ENCODE results near the gene MAGOHB. TPM values are rescaled to one million over a fixed set of nuclear protein-coding genes. Genes with fewer than 3 reads are reported as not detected.

MAGOHB gene
- total and polyA plus RNA-seq, 2 of the 13 experiments (the other 11 are each of a cell fraction or from before 2014, with no cell fraction given) = 7.0 to 49.8 TPM

- ChIA-PET POLR2A (no interaction called here), CTCF (ENCODE audit: low intra/inter-chr PET ratio, low total read pairs) (no interaction called here)
- no peaks in the 10 kb centered on the region for H3K4me1 ChIP-seq (ENCODE audit: insufficient read depth, low read length)
- H3K4me2 ChIP-seq (ENCODE audit: low read depth, low read length) = no peak overlapping the region
- in situ Hi-C loops (cut with HindIII; ENCODE audit: extremely low pct_ligation_motif_present, low pct_unique_long_range_greater_than_20kb) = no loop called here
- DNase-seq (ENCODE audit: low spot score) (no peak), ATAC-seq (no peak), FAIRE-seq (no peak)
- intact Hi-C loops (cut with micrococcal nuclease; ENCODE audit: unreplicated experiment) = no loop called here
- no peaks in the 10 kb centered on the region for H3K79me2 ChIP-seq (ENCODE audit: insufficient read depth, low read length)
- no peak overlapping the region for H3K27ac ChIP-seq (ENCODE audit: extremely low read length, insufficient read depth, low read length)
- no peak overlapping the region for H2AFZ ChIP-seq (ENCODE audit: low read length)
- H3K9me3 ChIP-seq (ENCODE audit: low read length) = 0 out of 2 replicates have a peak, but pooled peaks cover 8% of the 10 kb centered on the region
- no peaks in the 10 kb centered on the region for H3K27me3 ChIP-seq (ENCODE audit: control insufficient read depth in 1 of 2, insufficient read depth in 2 of 2, low read length in 2 of 2)
- no peak overlapping the region for H3K9ac ChIP-seq (ENCODE audit: insufficient read depth, low read depth, low read length)
- BruUV-seq (replicated peaks) = no TSS peak
- no peaks in the 10 kb centered on the region for H3K36me3 ChIP-seq (replicated peaks in 1 of 2; ENCODE audit: control insufficient read depth in 1 of 2, insufficient read depth in 2 of 2, low read length in 2 of 2)
- H4K20me1 ChIP-seq (ENCODE audit: insufficient read depth, low read length) = no peaks in the 10 kb centered on the region
- no peak overlapping the region for H3K4me3 ChIP-seq (replicated peaks in 1 of 3; ENCODE audit: insufficient read depth in 1 of 3, low read depth in 2 of 3, low read length in 3 of 3)
- no peak for TF ChIP-seq SMAD1 (CRISPR knock-in tag; IDR thresholded peaks at IDR 0.05; ENCODE audit: borderline replicate concordance, low read depth)
- TF ChIP-seq, protein P1, sequence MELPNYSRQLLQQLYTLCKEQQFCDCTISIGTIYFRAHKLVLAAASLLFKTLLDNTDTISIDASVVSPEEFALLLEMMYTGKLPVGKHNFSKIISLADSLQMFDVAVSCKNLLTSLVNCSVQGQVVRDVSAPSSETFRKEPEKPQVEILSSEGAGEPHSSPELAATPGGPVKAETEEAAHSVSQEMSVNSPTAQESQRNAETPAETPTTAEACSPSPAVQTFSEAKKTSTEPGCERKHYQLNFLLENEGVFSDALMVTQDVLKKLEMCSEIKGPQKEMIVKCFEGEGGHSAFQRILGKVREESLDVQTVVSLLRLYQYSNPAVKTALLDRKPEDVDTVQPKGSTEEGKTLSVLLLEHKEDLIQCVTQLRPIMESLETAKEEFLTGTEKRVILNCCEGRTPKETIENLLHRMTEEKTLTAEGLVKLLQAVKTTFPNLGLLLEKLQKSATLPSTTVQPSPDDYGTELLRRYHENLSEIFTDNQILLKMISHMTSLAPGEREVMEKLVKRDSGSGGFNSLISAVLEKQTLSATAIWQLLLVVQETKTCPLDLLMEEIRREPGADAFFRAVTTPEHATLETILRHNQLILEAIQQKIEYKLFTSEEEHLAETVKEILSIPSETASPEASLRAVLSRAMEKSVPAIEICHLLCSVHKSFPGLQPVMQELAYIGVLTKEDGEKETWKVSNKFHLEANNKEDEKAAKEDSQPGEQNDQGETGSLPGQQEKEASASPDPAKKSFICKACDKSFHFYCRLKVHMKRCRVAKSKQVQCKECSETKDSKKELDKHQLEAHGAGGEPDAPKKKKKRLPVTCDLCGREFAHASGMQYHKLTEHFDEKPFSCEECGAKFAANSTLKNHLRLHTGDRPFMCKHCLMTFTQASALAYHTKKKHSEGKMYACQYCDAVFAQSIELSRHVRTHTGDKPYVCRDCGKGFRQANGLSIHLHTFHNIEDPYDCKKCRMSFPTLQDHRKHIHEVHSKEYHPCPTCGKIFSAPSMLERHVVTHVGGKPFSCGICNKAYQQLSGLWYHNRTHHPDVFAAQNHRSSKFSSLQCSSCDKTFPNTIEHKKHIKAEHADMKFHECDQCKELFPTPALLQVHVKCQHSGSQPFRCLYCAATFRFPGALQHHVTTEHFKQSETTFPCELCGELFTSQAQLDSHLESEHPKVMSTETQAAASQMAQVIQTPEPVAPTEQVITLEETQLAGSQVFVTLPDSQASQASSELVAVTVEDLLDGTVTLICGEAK (IDR thresholded peaks at IDR 0.05) = no peak
- TF ChIP-seq, protein P1 (CRISPR knock-in tag; IDR thresholded peaks at IDR 0.05) = no peak
- TF ChIP-seq SRSF9 (IDR thresholded peaks at IDR 0.05; ENCODE audit: borderline replicate concordance, insufficient read depth, low read depth, low read length, poor library complexity, severe bottlenecking) = no peak
- no peak for TF ChIP-seq THYN1 (CRISPR knock-in tag; IDR thresholded peaks at IDR 0.05; ENCODE audit: borderline replicate concordance, low read depth)
- TF ChIP-seq RARG (CRISPR knock-in tag; IDR thresholded peaks at IDR 0.05; ENCODE audit: low read depth) = no peak
- no peak for TF ChIP-seq THAP7 (CRISPR knock-in tag; IDR thresholded peaks at IDR 0.05)
- no peak for TF ChIP-seq PREB (CRISPR knock-in tag; IDR thresholded peaks at IDR 0.05)
- TF ChIP-seq FOXO1 (CRISPR knock-in tag; IDR thresholded peaks at IDR 0.05) = no peak
- no peak for TF ChIP-seq DMAP1 (CRISPR knock-in tag; IDR thresholded peaks at IDR 0.05)
- no peak for TF ChIP-seq RORA (CRISPR knock-in tag; IDR thresholded peaks at IDR 0.05)
- TF ChIP-seq GTF2F1 (IDR thresholded peaks at IDR 0.05; ENCODE audit: low read length) = no peak
- TF ChIP-seq ZNF101 (CRISPR knock-in tag; IDR thresholded peaks at IDR 0.05; ENCODE audit: borderline replicate concordance, low read depth) = no peak
- no peak for TF ChIP-seq PPARG (CRISPR knock-in tag; conservative IDR thresholded peaks at IDR 0.05)
- TF ChIP-seq ZSCAN22 (CRISPR knock-in tag; IDR thresholded peaks at IDR 0.05) = no peak
Measured at GRCh38 chr12:10654003-10654402, 40.6 kb upstream of the MAGOHB start.

Data from HepG2 (cell line).